GM10248 (cell line): ENCODE results near the gene VSIG10L.

Experiments
- CTCF ChIA-PET: fragments of 300-600 bp; sonication (Branson Sonifier 250); formaldehyde crosslinking; extraction: SDS; loops from one replicate; lab custom pipeline; 2021; ENCODE audit warnings: antibody characterized with exemption; lab: Yijun Ruan, JAX
- POLR2A ChIA-PET: fragments of 350-650 bp; sonication (Branson Sonifier 250); formaldehyde crosslinking; extraction: SDS; loops from one replicate; lab custom pipeline; 2020; ENCODE audit warnings: antibody characterized with exemption; lab: Yijun Ruan, JAX
- DNase-seq: peaks from one replicate; pipeline ENCODE4 v3.0.0; 2012; ENCODE audit errors: extremely low spot score
- TF ChIP-seq, protein P1 (sequence below): IDR thresholded peaks from 2 replicates; pipeline ENCODE4 v1.5.1; 2012; ENCODE audit warnings: mild to moderate bottlenecking, low read depth; ENCODE audit errors: extremely low read depth, missing control alignments, control extremely low read depth

VSIG10L gene

DNA sequence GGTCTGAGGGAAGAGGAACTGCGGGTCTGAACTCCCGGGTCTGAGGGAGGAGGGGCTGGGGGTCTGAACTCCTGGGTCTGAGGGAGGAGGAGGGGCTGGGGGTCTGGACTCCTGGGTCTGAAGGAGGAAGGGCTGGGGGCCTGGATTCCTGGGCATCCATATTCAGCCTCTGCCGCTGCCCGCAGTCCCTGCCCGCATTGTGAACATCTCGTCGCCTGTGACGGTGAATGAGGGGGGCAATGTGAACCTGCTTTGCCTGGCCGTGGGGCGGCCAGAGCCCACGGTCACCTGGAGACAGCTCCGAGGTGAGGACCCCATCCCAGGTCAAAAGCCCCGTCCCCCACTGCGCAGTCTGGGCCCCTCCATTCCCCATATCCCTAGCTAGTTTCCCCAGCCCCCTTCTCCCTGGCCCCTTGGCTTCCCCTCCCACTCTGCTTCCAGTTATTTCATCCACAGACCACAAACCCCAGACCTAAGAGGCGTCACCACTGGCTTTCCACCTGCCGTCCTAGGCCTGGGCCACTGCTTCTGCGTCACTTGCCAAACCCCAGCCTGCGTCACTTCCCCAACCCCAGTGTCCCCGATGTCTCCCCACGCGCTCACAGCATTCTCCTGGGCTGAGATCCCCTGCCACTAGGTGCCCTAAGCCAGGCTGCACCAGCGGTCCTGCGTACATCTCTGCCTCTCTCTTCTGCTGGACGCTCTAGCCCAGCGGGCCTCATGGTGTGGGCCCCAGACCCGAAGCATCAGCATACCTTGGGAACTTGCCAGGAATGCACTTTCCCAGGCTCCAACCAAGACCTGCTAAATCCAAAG is 16.6 kb downstream of the VSIG10L start:
- ChIA-PET CTCF (no interaction called here), POLR2A (no interaction called here)
- TF ChIP-seq, protein P1, sequence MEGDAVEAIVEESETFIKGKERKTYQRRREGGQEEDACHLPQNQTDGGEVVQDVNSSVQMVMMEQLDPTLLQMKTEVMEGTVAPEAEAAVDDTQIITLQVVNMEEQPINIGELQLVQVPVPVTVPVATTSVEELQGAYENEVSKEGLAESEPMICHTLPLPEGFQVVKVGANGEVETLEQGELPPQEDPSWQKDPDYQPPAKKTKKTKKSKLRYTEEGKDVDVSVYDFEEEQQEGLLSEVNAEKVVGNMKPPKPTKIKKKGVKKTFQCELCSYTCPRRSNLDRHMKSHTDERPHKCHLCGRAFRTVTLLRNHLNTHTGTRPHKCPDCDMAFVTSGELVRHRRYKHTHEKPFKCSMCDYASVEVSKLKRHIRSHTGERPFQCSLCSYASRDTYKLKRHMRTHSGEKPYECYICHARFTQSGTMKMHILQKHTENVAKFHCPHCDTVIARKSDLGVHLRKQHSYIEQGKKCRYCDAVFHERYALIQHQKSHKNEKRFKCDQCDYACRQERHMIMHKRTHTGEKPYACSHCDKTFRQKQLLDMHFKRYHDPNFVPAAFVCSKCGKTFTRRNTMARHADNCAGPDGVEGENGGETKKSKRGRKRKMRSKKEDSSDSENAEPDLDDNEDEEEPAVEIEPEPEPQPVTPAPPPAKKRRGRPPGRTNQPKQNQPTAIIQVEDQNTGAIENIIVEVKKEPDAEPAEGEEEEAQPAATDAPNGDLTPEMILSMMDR, result no peak
- DNase-seq, result no peak

DNA sequence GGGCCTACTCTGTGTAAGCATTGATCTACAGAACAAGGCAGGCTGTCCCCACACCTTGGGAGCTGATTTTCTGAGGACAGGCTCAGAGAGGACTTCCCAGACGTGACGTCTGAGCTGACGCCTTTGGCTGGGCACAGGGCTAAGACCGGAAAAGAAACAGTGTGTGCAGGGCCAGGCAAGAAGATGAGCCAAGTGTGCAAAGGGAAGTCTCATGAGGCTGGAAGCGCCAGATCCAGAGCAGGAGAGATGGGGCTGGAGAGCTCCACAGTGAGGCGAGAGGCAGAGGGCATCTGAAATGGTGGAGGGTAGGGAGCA is 17.8 kb downstream of the VSIG10L start:
- TF ChIP-seq, protein P1, result no peak
- ChIA-PET CTCF (no interaction called here), POLR2A (no interaction called here)
- no peak for DNase-seq

DNA sequence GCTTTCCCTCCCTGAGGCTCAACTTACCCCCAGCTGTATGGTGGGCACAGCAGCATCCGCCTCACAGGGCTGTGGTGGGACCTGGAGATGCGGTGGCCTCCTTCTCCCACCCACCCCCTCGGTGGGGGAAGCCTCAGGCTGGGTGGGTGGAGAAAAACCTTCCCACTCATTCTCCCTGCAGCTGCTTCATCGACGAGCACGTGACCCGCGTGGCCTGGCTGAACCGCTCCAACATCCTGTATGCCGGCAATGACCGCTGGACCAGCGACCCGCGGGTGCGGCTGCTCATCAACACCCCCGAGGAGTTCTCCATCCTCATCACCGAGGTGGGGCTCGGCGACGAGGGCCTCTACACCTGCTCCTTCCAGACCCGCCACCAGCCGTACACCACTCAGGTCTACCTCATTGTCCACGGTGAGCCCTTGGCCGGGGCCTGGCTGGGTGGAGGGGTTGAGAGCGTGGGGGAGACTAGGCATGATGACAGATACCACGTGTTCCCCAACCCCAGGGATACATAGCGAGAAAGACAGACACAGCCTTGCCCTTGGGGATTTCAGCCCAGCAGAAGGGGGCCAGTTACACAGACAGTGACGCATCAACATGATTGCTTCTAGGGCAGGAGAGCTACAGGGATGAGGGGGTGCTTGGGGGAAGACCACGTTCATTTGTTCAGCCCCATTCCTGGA is 18.3 kb downstream of the VSIG10L start:
- ChIA-PET POLR2A (no interaction called here), CTCF (no interaction called here)
- TF ChIP-seq, protein P1, result no peak
- no peak for DNase-seq

DNA sequence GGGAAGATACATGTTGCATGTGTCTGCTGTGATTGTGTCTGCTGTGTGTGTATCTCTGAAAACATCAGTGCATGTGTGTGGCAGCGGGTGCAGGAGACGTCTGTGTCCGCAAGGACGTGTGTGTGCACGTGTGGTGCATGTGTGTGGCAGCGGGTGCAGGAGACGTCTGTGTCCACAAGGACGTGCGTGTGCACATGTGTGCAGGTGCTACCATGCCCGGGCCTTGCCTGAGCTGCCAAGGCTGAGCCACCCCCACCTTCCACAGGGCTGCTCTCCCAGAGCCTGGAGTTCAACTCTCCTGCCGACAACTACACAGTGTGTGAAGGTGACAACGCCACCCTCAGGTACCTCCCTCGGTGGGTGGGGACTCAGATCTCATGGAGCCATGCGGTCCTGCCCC is 20.1 kb downstream of the VSIG10L start:
- no peak for DNase-seq
- POLR2A ChIA-PET, result no interaction called here
- CTCF ChIA-PET, result no interaction called here
- TF ChIP-seq, protein P1, result no peak

DNA sequence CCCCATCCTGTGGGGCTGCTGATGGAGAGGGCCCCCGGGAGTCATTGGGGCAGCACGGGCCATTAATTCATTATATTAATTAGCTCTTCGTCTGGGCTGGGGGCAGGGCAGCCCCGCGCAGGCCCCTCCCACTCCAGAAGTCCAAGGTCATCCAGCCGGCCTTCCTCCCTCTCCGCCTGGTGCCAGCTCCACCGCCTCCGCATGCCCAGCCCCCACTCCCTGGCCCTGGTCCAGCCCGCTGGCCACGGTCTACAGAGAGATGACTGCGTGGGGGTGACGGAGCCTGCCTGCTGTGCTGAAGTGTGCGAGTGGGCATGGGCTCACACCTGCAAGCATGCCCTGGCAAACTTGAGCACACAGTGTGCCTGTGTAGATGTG is 21.7 kb downstream of the VSIG10L start:
- TF ChIP-seq, protein P1, result no peak
- no peak for DNase-seq
- ChIA-PET POLR2A (no interaction called here), CTCF (no interaction called here)

DNA sequence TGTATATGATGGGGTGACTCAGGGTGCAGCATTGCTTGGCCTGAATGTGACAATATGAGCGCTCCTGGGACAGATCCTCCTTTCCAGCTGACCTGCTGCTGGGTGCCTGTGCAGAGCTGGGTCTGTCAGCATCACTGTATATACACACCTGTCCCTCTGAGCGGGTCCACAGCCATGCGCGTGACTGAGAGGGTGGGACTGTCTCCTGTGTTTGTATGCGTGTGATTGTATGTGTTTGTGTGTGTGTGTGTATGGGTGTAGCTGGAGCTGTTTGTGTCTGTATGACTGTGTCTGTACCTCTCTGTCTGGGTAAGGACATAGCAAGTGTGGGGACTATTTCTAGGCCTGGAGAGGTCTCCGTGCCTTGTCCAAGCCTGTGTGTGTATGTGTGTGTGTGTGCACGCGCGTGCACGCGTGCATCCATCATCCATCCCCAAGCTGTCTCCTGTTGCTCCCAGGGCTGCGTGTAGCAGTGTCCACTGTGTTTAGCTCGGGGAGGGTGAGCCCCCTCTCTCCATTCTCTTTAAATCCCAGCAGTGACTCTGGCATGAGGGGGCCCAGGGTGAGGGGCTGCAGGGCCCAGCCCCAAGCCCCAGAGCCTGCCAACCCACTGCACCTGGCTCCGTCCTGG is 22.2 kb downstream of the VSIG10L start:
- TF ChIP-seq, protein P1, result no peak
- POLR2A ChIA-PET, result no interaction called here
- CTCF ChIA-PET, result no interaction called here
- no peak for DNase-seq
